HG02973 (cell line): Measurements from ENCODE around the gene ATP5PB.

Source experiments
- ATAC-seq: cut with Tn5 transposase; IDR thresholded peaks from one replicate; pipeline ENCODE4 v1.9.1; 2021; ENCODE audit warnings: moderate library complexity; ENCODE audit not compliant: unreplicated experiment

ATP5PB gene

GRCh38 chr1:111448918-111449702, at the start of gene ATP5PB, which contains the start of gene WDR77:
Gene ATP5PB, plus strand, starts transcription at chr1:111449464. Its CDS starts 78 bp downstream, at chr1:111449542.
Gene WDR77, minus strand, starts transcription at chr1:111449256. Its CDS starts 87 bp downstream, at chr1:111449169.
- peak; percentile 83 for ATAC-seq

GRCh38 chr1:111399792-111400610, 49.3 kb upstream of the ATP5PB start:
- no peak for ATAC-seq

GRCh38 chr1:111402083-111402482, 47.2 kb upstream of the ATP5PB start:
- ATAC-seq = no peak

GRCh38 chr1:111404588-111404987, 44.7 kb upstream of the ATP5PB start:
- ATAC-seq = no peak

- peak; percentile 93 for ATAC-seq
Measured at GRCh38 chr1:111406321-111406768, 42.9 kb upstream of the ATP5PB start.

- no peak for ATAC-seq
Measured at GRCh38 chr1:111407301-111407700, 42.0 kb upstream of the ATP5PB start.

GRCh38 chr1:111412839-111413238, 36.4 kb upstream of the ATP5PB start:
- ATAC-seq = no peak

GRCh38 chr1:111414756-111415155, 34.5 kb upstream of the ATP5PB start:
- no peak for ATAC-seq

GRCh38 chr1:111415461-111415860, 33.8 kb upstream of the ATP5PB start:
- no peak for ATAC-seq

- no peak for ATAC-seq
Measured at GRCh38 chr1:111417755-111418154, 31.5 kb upstream of the ATP5PB start.

- ATAC-seq = no peak
Measured at GRCh38 chr1:111419037-111419436, 30.2 kb upstream of the ATP5PB start.

- ATAC-seq = no peak
Measured at GRCh38 chr1:111420377-111420776, 28.9 kb upstream of the ATP5PB start.

- ATAC-seq = no peak
Measured at GRCh38 chr1:111422546-111423391, 26.5 kb upstream of the ATP5PB start.

GRCh38 chr1:111424281-111424680, 25.0 kb upstream of the ATP5PB start:
- ATAC-seq = no peak

- no peak for ATAC-seq
Measured at GRCh38 chr1:111436726-111437125, 12.5 kb upstream of the ATP5PB start.

GRCh38 chr1:111439461-111440351, 9.6 kb upstream of the ATP5PB start:
- no peak for ATAC-seq

- no peak for ATAC-seq
Measured at GRCh38 chr1:111441573-111442192, 7.6 kb upstream of the ATP5PB start.

GRCh38 chr1:111442457-111442856, 6.8 kb upstream of the ATP5PB start:
- ATAC-seq = no peak

GRCh38 chr1:111444031-111444430, 5.2 kb upstream of the ATP5PB start:
- ATAC-seq = no peak
